Measurements from ENCODE around the gene TEKT5. TPM values are rescaled to one million over a fixed set of nuclear protein-coding genes. Genes with fewer than 3 reads are reported as not detected.

TEKT5 gene
- total RNA-seq, 1 donor from 2014 or later = not detected

- no peak for DNase-seq (ENCODE audit: low read depth)
- H3K4me3 ChIP-seq (ENCODE audit: low read depth, low read length) = no peak overlapping the region
- TF ChIP-seq, protein P1, sequence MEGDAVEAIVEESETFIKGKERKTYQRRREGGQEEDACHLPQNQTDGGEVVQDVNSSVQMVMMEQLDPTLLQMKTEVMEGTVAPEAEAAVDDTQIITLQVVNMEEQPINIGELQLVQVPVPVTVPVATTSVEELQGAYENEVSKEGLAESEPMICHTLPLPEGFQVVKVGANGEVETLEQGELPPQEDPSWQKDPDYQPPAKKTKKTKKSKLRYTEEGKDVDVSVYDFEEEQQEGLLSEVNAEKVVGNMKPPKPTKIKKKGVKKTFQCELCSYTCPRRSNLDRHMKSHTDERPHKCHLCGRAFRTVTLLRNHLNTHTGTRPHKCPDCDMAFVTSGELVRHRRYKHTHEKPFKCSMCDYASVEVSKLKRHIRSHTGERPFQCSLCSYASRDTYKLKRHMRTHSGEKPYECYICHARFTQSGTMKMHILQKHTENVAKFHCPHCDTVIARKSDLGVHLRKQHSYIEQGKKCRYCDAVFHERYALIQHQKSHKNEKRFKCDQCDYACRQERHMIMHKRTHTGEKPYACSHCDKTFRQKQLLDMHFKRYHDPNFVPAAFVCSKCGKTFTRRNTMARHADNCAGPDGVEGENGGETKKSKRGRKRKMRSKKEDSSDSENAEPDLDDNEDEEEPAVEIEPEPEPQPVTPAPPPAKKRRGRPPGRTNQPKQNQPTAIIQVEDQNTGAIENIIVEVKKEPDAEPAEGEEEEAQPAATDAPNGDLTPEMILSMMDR (conservative IDR thresholded peaks at IDR 0.05; ENCODE audit: low read depth, low read length) = no peak
These were observed 84.1 kb downstream of the TEKT5 start for GRCh38 chr16:10610499-10611184.

DNA sequence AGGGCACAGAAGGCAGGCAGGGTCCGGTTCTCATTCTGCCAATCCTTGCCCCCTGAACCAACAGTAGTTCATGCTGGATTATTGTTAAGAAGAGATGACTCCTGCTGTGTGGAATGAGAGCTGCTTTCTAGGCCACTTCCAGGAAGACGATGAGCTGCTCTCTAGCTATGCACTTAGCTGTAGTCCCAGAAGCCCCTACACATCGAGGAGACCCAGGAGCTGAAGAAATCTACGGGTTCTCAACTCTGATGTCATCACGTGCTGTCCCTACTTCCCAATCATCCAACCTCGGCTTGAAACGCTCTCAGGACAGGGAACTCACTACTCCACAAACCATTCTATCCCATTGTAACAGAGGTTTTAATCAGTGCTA, 85.3 kb downstream of the TEKT5 start:
- DNase-seq (ENCODE audit: low read depth) = no peak
- TF ChIP-seq, protein P1 (conservative IDR thresholded peaks at IDR 0.05; ENCODE audit: low read depth, low read length) = no peak
- no peak overlapping the region for H3K4me3 ChIP-seq (ENCODE audit: low read depth, low read length)

GRCh38 chr16:10608687-10609401, 85.9 kb downstream of the TEKT5 start:
- TF ChIP-seq, protein P1 (conservative IDR thresholded peaks at IDR 0.05; ENCODE audit: low read depth, low read length) = no peak
- DNase-seq (ENCODE audit: low read depth) = no peak

DNA sequence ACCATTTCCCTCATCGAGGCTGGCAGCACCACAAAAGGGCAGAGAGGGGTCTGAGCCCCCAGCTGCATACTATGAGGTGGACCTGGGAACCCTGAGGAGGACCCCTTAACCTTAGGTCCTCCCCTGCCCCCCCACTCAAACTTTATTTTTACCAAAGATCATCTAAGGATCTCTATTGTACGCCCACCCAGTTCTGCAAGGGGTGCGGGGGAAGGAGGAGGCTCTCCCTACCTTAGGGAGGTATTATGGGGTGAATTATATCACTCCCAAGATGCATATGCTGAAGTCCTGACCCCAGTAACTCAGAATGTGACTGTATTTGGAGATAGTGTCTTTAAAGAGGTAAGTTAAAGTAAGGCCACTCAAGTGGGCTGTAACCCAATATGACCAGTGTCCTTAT, 87.6 kb downstream of the TEKT5 start:
- DNase-seq (ENCODE audit: low read depth) = no peak
- no peak overlapping the region for H3K4me3 ChIP-seq (ENCODE audit: low read depth, low read length)
- TF ChIP-seq, protein P1 (conservative IDR thresholded peaks at IDR 0.05; ENCODE audit: low read depth, low read length) = no peak

More at GRCh38 chr16:10608687-10609401, 85.9 kb downstream of the TEKT5 start:
- no peak overlapping the region for H3K4me3 ChIP-seq (ENCODE audit: low read depth, low read length)

DNA sequence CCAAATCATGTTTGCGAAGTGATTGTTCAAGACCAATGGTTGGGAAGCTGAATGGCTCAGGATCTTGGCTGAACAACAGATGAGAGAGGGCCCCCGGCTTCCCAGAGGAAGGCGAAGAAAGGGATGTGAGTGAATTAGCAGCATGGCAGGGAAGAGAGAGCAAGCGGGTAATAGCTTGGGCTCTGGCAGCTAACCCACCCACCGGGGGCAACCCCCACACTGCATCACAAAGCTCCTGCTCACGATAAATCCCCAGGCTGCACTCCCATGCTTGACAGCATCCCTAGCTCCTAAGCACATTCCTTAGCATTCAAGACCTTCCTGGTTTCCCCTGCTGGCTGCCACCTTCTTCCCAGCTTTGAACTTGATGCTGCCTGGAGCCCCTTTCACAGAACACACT, 88.1 kb downstream of the TEKT5 start:
- TF ChIP-seq, protein P1 (conservative IDR thresholded peaks at IDR 0.05; ENCODE audit: low read depth, low read length) = no peak
- DNase-seq (ENCODE audit: low read depth) = no peak
- H3K4me3 ChIP-seq (ENCODE audit: low read depth, low read length) = no peak overlapping the region

DNA sequence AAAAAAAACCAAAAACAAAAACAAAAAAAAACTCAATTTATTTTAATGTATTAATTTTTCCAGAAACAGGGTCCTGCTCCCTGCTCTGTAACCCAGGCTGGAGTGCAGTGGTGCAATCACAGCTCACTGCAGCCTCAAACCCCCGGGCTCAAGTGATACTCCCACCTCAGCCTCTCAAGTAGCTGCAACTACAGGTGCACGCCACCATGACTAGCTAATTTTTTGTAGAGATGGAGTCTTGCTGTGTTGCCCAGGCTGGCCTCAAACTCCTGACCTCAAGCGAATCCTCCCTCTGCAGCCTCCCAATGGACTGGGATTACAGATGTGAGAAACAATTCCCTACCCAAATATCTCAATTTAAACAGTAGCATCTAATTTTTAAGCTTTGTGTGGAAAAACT, 89.1 kb downstream of the TEKT5 start:
- no peak overlapping the region for H3K4me3 ChIP-seq (ENCODE audit: low read depth, low read length)
- DNase-seq (ENCODE audit: low read depth) = no peak

More for the DNA sequence above, 89.1 kb downstream of the TEKT5 start:
- TF ChIP-seq, protein P1 (conservative IDR thresholded peaks at IDR 0.05; ENCODE audit: low read depth, low read length) = no peak

Data from epithelial cell of proximal tubule (primary cell).